ENCODE data around the gene CLDN9. TPM values are rescaled to one million over a fixed set of nuclear protein-coding genes. Genes with fewer than 3 reads are reported as not detected.

CLDN9 gene
- total RNA-seq, 1 experiment from 2014 or later, result not detected

DNA sequence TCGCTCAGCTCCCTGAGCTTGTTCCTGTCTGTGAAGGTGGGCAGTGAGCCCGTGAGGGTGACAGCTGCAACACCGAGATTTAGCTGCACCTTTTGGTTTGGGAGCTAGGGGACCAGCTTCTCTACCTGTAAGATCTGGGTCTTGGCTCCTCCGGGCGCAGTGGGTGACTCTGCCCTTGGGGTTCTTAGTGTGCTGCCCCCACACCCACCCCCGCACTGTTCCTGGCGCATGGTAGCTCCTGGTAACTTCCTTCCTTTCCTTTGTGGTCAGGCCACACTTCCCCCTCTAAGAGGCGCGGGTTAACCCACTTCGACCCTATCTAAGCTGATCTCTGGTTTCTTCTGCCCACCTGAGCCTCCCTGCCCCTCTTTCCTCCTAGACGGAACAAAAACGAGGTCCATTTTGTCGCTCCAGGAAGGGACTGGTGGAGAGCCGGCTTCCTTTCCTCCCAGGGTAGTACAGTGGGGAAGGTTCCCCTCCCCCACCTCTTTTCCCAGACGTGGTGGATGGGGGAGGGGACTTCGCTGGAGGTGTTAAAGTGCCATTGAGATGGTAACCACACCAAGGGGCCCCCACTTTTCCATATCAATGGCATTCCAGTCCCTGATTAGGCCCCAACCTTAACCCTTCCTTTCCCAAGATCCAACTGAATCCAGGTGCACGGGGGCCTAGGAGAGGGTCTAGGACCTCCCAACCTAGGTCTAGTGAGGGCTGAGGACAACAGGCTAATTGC lies 4.6 kb upstream of the CLDN9 start:
- no peaks in the 10 kb centered on the region for H3K27me3 ChIP-seq
- DNase-seq, result no peak
- H3K9me3 ChIP-seq, result no peaks in the 10 kb centered on the region
- peaks cover 9% of the 10 kb centered on the region for H3K36me3 ChIP-seq
- no peak overlapping the region for H3K4me3 ChIP-seq

- no peak for DNase-seq
- no peaks in the 10 kb centered on the region for H3K27me3 ChIP-seq
- H3K9me3 ChIP-seq, result no peaks in the 10 kb centered on the region
- H3K4me3 ChIP-seq, result no peak overlapping the region
- H3K36me3 ChIP-seq, result peaks cover 9% of the 10 kb centered on the region
These were observed 4.1 kb upstream of the CLDN9 start for GRCh38 chr16:3008690-3009037.

GRCh38 chr16:3009568-3010390 lies 2.9 kb upstream of the CLDN9 start:
- Histone ChIP-seq H3K36me3 (peaks cover 9% of the 10 kb centered on the region), H3K4me3 (no peak overlapping the region), H3K27me3 (no peaks in the 10 kb centered on the region), H3K9me3 (no peaks in the 10 kb centered on the region)
- DNase-seq, result no peak

GRCh38 chr16:3010510-3010909 lies 2.2 kb upstream of the CLDN9 start:
- Histone ChIP-seq H3K4me3 (no peak overlapping the region), H3K9me3 (no peaks in the 10 kb centered on the region), H3K36me3 (peaks cover 9% of the 10 kb centered on the region), H3K27me3 (no peaks in the 10 kb centered on the region)
- DNase-seq, result no peak

DNA sequence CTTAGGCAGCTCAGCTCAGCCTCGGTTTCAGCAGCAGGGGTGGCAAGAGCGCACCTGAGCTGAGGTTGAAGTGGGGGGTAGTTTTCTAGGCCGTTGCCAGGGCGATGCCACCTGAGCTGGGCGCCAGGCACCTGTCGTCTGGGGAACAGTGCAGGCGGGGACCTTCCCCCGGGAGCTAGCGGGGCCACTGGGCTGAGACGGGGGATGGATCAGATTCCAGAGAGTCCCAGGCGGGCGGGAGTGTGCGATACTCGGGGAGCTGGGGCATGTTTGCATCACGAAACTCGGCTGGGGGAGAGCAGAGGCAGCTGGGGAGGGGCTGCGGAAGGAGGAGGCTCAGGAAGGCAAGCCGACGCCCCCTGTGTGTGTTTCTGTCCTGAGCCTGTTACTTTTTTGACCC lies 477 bp upstream of the CLDN9 start:
- no peaks in the 10 kb centered on the region; the same call in 1 of the 2 replicates for H3K36me3 ChIP-seq
- H3K9me3 ChIP-seq, result no peaks in the 10 kb centered on the region
- H3K27me3 ChIP-seq, result no peaks in the 10 kb centered on the region
- no peak overlapping the region for H3K4me3 ChIP-seq
- no peak for DNase-seq

DNA sequence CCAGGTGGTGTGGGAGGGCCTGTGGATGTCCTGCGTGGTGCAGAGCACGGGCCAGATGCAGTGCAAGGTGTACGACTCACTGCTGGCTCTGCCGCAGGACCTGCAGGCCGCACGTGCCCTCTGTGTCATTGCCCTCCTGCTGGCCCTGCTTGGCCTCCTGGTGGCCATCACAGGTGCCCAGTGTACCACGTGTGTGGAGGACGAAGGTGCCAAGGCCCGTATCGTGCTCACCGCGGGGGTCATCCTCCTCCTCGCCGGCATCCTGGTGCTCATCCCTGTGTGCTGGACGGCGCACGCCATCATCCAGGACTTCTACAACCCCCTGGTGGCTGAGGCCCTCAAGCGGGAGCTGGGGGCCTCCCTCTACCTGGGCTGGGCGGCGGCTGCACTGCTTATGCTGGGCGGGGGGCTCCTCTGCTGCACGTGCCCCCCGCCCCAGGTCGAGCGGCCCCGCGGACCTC lies 798 bp downstream of the CLDN9 start:
- no peaks in the 10 kb centered on the region; the same call in 1 of the 2 replicates for H3K36me3 ChIP-seq
- H3K4me3 ChIP-seq, result no peak overlapping the region
- no peak for DNase-seq
- H3K27me3 ChIP-seq, result no peaks in the 10 kb centered on the region
- H3K9me3 ChIP-seq, result no peaks in the 10 kb centered on the region

- no peaks in the 10 kb centered on the region for H3K36me3 ChIP-seq
- no peaks in the 10 kb centered on the region for H3K9me3 ChIP-seq
- DNase-seq, result no peak
- H3K4me3 ChIP-seq, result no peak overlapping the region
- H3K27me3 ChIP-seq, result no peaks in the 10 kb centered on the region
These were observed 1.4 kb downstream of the CLDN9 start for GRCh38 chr16:3013998-3014690.

GRCh38 chr16:3014971-3015370 lies 2.2 kb downstream of the CLDN9 start:
- no peak for DNase-seq
- Histone ChIP-seq H3K4me3 (no peak overlapping the region), H3K9me3 (no peaks in the 10 kb centered on the region), H3K36me3 (no peaks in the 10 kb centered on the region), H3K27me3 (no peaks in the 10 kb centered on the region)

GRCh38 chr16:3015865-3016521 lies 3.3 kb downstream of the CLDN9 start:
- H3K9me3 ChIP-seq, result no peaks in the 10 kb centered on the region
- no peak for DNase-seq
- peaks cover 5% of the 10 kb centered on the region for H3K36me3 ChIP-seq
- H3K27me3 ChIP-seq, result no peaks in the 10 kb centered on the region
- no peak overlapping the region for H3K4me3 ChIP-seq

DNA sequence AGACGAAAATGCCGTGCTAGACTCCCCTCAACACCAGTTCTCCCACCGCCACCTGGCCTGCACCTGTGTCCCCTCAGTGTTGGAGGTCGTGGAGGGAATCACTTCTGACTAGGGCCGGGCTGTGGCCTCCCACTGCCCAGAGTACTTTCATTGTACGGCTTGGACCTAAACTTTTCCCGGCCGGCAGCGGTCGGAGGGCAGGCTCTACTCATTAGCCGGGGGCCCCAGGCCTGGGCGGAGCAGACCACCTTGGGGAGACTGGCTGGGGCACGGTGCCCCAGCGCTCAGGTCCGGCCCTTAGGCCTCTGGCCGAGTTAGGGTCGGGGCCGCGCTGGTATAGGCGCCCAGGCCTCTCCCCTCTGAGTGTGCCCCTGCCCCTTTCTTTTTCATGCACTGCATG lies 4.6 kb downstream of the CLDN9 start:
- peaks cover 16% of the 10 kb centered on the region for H3K36me3 ChIP-seq
- H3K27me3 ChIP-seq, result no peaks in the 10 kb centered on the region
- no peak for DNase-seq
- no peaks in the 10 kb centered on the region for H3K9me3 ChIP-seq
- H3K4me3 ChIP-seq, result no peak overlapping the region

DNA sequence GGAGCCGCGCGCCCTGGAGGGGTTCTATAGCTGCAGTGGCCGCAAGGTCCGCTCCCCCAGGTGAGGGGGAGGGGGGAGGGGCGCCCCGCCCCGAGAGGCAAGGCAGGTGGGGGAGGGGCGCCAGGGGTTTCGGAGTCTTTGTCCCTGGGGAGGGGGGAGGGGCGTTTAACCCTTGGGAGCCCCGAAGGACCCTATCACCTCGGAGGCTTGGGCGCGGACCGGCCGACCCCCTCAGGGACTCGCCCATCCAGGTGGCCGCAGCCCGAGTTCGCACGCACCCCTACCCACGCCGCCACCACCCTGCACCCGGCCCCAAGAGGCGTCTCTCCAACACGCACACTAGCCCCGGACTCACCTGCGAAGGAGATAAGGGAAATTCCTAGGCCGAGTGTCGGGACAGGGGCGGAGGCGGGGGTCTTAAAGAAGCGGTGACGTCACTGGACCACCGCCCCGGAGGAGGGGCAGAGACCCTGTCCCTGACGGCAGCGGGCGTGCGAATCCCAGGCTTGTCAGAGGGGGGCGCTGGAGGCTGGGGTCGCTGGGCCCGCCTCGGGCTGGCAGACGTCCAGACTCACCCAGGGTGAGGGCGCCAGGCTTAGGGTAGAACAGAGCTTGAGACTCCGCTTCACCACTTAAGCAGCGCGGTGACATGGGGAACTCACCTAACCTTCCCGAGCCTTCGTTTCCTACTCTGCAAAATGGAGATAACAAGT lies 5.2 kb downstream of the CLDN9 start, which contains the start of gene CLDN6:
CLDN6 (minus strand) TSS at position 390 of the 713 bp plus-strand sequence. CDS start 2,162 bp downstream, outside the sequence.
- Histone ChIP-seq H3K4me3 (no peak within 1 kb of the TSS), H3K27me3 (no peaks in the 10 kb centered on the region), H3K36me3 (peaks cover 22% of the 10 kb centered on the region), H3K9me3 (no peaks in the 10 kb centered on the region)
- no peak for DNase-seq

DNA sequence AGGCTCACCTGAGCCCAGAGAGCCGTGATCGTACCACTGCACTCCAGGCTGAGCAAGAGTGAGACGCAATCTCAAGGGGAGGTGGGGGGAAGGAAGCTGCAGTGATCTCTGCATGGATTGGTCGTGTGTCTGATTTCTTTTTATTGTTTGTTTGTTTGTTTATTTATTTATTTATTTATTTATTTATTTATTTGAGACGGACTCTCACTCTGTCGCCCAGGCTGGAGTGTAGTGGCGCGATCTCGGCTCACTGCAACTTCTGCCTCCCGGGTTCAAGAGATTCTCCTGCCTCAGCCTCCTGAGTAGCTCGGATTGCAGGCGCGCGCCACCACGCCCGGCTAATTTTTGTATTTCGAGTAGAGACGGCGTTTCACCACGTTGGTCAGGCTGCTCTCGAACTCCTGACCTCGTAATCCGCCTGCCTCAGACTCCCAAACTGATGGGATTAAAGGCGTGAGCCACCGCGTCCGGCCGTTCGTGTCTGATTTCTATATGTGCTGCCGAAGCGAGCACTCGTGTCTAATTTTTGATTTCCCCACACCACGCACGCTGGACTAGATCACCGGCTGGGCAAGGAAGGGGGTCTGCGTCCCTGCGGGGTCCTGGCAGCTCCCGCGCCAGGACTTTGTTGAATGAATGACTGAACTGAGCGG lies 7.0 kb downstream of the CLDN9 start:
- no peaks in the 10 kb centered on the region for H3K27me3 ChIP-seq

DNA sequence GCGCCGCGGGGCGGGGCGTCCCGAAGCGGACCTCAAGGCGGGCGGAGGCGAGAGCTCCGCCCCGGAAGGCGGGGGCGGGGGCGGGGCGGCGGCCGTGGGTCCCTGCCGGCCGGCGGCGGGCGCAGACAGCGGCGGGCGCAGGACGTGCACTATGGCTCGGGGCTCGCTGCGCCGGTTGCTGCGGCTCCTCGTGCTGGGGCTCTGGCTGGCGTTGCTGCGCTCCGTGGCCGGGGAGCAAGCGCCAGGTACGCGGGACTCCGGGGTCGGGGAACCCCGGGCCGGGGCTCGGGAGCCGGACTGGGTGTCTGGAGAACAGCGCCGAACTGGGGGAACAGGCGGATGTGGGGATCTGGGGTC lies 7.5 kb downstream of the CLDN9 start, which contains the start of gene TNFRSF12A:
TNFRSF12A (plus strand) TSS at position 122 of the 357 bp plus-strand sequence; CDS start at position 152, 30 bp downstream.
- peak; percentile 88 for DNase-seq
- H3K4me3 ChIP-seq, result peak within 1 kb of the TSS; percentile 99
- peaks cover 25% of the 10 kb centered on the region for H3K36me3 ChIP-seq
- no peaks in the 10 kb centered on the region for H3K27me3 ChIP-seq
- no peaks in the 10 kb centered on the region for H3K9me3 ChIP-seq

More for the DNA sequence above, 7.0 kb downstream of the CLDN9 start:
- no peak for DNase-seq
- Histone ChIP-seq H3K4me3 (peak overlapping the region; percentile 99), H3K9me3 (no peaks in the 10 kb centered on the region), H3K36me3 (peaks cover 23% of the 10 kb centered on the region)

DNA sequence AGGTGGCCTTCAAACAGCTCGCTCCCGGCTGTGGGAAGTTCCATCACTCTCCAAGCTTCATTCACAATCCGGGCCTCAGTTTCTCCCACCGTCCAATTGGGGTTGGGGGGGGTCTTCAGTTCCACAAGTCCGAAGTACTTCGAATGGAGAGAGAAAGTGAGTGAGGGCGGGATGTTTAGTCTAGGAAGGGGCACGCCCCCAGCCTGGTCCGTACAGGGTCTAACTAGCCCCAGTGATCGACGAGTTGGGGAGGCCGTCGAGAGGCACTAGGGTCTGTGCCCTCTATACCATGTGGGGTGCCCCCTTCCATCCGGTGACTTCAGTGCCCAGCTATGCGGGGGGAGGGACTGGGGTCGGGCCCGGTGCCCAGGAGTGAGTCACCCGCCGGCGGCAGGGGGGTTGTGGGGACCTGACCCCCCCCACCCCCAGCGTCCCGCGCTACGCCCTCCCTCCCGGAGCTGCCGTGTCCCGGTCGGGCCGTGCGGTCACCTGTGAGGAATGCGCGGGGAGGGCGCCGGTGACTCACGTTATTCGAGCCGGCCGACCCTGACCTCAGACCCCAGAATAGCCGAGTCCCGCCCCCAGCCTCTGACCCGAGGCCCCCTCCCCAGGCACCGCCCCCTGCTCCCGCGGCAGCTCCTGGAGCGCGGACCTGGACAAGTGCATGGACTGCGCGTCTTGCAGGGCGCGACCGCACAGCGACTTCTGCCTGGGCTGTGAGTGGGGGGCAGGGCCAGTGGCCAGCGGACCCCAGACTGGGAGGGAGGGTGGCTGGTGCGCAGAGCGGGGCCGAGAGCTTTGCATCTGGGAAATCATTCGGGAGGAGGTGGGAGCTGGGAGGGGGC lies 8.1 kb downstream of the CLDN9 start:
- DNase-seq, result peak; percentile 98
- no peaks in the 10 kb centered on the region for H3K9me3 ChIP-seq
- H3K27me3 ChIP-seq, result no peaks in the 10 kb centered on the region
- H3K36me3 ChIP-seq, result peaks cover 31% of the 10 kb centered on the region
- peak overlapping the region; percentile 99 for H3K4me3 ChIP-seq

Measured in MG63 (cell line).